NCI-H526 (cell line): Measurements from ENCODE around the gene POLG.

Source experiments
- DNase-seq, 2 experiments: peaks; one replicate each; lab custom pipeline; 2025; lab: John Stamatoyannopoulos, UW

POLG gene

DNA sequence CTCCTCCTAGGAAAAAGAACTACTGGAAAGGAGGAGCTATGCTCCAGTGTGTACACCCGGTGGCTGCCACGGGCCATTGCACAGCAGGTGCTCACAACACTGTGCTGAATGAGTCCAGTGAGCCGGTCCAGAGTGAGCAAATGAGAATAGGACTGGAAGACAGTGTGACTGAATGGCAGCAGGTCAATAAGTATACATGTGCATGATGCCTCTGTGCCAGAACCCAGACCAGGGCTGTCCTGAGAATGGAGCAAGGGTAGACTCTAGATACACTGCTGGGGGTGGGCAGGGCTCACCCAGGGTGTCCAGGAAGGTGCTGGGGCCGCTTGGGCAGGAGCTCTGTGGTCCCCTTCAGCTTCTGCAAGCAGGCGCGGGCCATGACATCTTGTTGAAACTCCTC lies 8.3 kb downstream of the POLG start:
- DNase-seq, result peak in 1 of 2 experiments; percentile 62

- no peak for DNase-seq
Observed at GRCh38 chr15:89325039-89325803, 9.4 kb downstream of the POLG start.

DNA sequence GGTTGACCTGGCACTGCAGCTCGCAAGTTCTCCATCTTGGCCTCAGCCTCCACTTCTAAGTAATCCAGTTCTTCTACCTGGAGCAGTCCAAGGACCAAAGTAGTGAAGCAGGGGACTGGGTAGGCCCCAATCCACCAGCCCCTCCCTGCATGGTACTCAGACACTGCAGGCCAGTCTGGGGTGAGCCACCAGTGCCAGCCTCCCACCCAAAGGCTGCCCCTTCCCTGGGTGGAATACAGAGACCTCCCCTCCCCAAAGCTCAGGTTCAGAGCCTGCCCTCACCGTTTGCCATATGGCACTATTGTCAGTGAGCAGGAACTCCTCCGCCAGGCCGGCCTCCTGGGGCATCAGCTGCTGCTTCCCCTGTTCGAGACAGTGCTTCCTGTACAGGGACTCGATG lies 10.8 kb downstream of the POLG start:
- DNase-seq, result no peak

- no peak for DNase-seq
Observed at GRCh38 chr15:89322822-89323221, 11.8 kb downstream of the POLG start.

- DNase-seq, result no peak
Observed at GRCh38 chr15:89321521-89322410, 12.9 kb downstream of the POLG start.

GRCh38 chr15:89320200-89320599 lies 14.4 kb downstream of the POLG start:
- DNase-seq, result no peak

- no peak for DNase-seq
Observed at GRCh38 chr15:89319678-89320077, 14.9 kb downstream of the POLG start.

DNA sequence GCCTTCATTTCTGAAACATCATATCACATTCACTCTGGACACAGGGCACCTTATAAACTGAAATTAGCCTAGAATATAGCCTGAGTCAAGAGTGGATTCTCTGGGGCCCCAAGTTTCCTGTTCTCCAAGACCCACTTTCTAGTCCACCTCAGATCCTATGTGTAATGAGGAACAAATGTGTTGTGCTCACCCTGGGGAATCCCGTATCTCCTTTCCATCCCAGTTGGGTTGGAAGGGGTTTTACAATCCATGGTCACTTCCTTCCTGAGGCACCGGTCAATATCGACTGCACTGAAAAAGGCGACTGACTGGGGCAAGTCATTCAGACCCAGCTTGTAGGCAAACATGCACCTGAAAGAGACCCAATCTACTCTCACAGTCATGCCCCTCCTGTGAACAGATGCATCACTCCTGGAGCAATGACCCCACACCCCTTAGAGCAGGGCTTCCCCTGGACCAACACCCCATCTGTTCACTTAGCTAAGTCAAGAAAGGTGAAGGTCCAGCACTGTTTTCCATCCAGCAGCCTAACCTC lies 17.4 kb downstream of the POLG start:
- DNase-seq, result no peak

DNA sequence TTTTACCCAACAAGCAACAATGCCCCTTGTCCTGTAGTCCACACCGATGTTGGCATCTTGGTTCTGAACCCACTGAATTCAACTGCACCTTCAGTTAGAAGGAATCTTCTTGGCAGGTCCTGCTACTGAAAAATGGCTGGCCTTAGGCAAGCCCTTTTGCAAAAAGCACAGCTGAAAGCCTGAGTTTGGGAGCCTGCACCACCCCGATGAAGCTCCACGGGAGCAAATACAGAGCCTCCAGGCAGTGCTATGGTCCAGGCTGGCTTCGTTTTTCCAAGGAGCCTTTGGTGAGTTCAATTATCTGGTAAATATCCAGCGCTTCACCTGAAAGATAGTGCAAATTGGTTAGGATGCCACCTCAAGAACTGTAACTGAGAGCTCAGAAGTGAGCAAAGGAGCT lies 18.1 kb downstream of the POLG start:
- DNase-seq, result no peak

DNA sequence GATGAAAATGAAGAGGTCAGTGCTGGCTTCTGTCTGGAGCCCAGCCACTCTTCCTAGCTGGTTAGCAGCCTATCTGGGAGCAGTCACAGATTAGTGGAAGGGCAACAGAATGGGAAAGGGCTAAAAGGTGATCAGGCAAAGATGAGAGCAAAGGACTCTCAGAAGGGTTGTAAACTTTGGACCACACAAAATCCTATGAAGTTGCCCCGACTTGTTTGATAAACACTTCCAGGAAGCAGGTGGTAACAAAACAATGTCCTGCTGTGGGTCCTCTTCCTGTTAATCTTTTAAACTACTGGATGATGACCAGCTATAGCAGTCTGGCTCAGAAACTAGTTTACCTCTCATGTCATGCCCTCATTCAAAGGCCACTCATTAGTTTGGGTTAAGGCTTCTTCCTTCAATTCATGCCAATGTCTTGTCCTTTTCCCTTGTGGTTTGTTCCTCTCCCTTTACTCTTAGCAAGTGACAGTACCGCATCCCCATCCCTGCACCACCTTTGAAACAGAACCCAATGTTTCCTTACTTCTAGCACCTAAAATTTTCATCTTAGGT lies 19.2 kb downstream of the POLG start:
- no peak for DNase-seq

DNA sequence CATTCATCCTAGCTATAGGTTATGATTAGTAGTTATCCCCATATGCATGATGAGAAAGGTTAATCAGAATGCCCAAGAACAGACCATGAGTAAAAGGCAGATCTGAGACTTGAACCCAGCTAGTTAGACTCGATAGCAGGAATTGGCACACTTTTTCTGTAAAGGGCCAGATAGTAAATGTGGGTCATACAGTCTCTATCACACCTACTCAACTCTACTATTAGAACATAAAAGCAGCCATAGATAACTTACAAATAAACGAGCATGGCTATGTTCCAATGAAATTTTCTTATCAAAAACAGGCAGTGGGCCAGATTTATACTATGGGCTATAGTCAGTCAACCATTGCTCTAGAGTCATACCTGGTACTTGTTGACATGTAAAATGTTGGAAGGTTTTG lies 24.6 kb downstream of the POLG start:
- DNase-seq, result no peak

GRCh38 chr15:89308236-89308635 lies 26.4 kb downstream of the POLG start:
- no peak for DNase-seq

GRCh38 chr15:89307791-89308190 lies 26.8 kb downstream of the POLG start:
- DNase-seq, result no peak

- no peak for DNase-seq
Observed at GRCh38 chr15:89307046-89307587, 27.5 kb downstream of the POLG start.

- no peak for DNase-seq
Observed at GRCh38 chr15:89305395-89305794, 29.2 kb downstream of the POLG start.

DNA sequence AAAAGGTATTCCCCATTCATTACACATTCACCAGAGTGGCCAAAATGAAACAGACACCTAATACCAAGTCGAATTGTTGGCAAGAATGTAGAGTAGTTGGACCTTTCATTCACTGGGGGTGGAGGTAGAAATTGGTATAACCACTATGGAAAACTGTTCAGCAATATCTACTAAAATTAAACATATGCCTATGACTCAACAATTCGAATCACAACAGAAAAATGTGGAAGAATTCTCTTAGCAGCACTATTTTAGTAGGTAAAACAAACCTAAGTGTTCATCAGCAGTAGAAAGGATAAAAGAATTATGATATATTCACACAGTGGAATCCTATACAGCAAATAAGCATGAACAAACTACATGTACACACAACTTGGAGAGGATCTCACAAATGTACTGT lies 30.6 kb downstream of the POLG start:
- no peak for DNase-seq

- no peak for DNase-seq
Observed at GRCh38 chr15:89301304-89302089, 33.1 kb downstream of the POLG start.

DNA sequence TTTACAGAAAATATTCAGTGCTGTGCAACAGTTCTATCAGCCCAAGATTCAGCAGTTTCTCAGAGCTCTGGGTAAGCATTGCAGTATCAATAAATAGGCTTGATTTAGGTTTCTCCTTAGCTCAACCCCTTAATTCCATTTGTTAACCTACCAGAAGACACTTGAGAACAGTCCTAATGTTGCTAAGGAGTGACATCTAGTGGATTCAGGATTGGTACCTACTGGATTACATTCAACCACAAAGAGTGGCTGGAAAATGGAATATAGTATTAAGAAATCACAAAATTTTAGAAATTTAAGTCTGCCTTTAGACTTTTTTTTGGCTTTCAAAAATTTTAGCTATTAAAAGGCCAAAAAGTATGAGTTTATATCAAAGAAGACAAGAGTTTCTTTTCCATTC lies 34.7 kb downstream of the POLG start:
- DNase-seq, result no peak

- DNase-seq, result no peak
Observed at GRCh38 chr15:89293012-89293411, 41.6 kb downstream of the POLG start.

DNA sequence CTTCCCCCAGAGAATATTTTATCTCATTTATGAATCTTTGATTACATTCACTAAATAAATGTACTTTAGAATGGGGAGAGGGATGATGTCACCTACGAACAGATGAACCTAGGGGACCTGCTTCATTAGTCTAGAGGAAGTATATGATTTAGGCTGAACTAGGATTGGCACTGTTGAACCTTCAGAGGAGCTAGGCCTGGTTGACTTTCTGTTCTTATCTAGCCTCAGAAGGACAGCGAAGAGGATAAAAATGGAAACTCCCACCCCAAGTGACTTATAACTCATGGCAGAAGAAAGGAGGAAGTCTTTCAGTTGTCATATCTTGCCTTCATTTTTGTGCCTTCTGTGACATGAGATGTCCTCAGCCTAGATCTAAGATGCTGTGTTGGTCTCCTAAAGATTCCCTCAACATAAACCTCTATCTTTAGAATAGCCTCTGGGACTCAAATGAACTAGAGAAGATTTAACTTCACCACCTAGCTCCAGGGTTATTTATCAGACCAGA lies 42.6 kb downstream of the POLG start:
- DNase-seq, result no peak

- DNase-seq, result no peak
Observed at GRCh38 chr15:89283201-89283600, 51.4 kb downstream of the POLG start.
